Neuronal stem cell (in vitro differentiated cells): ENCODE data around the gene SELPLG.

ENCODE experiments used
- DNase-seq: peaks from one replicate; pipeline ENCODE4 v3.0.0-alpha.2; 2013; ENCODE audit warnings: low spot score
- H2AFZ ChIP-seq: one replicate; pipeline ENCODE4 v1.6.1; 2013; ENCODE audit warnings: mild to moderate bottlenecking, low read length, inconsistent platforms
- H2AK5ac ChIP-seq: 2 replicates; pipeline ENCODE4 v1.6.1; 2013; ENCODE audit warnings: low read depth, mild to moderate bottlenecking, inconsistent platforms, low read length, moderate library complexity, mixed read lengths
- H2BK120ac ChIP-seq: 2 replicates; pipeline ENCODE4 v1.6.1; 2013; ENCODE audit warnings: low read depth, mild to moderate bottlenecking, inconsistent platforms, low read length, moderate library complexity, mixed read lengths
- H2BK12ac ChIP-seq: one replicate; pipeline ENCODE4 v1.6.1; 2013; ENCODE audit warnings: low read length, inconsistent platforms
- H2BK15ac ChIP-seq: 2 replicates; pipeline ENCODE4 v1.6.1; 2013; ENCODE audit warnings: mild to moderate bottlenecking, low read length, inconsistent platforms, mixed read lengths
- H2BK5ac ChIP-seq: one replicate; pipeline ENCODE4 v1.6.1; 2013; ENCODE audit warnings: inconsistent platforms, mild to moderate bottlenecking, low read length, moderate library complexity
- H3K14ac ChIP-seq: one replicate; pipeline ENCODE4 v1.6.1; 2013; ENCODE audit warnings: low read length, inconsistent platforms
- H3K18ac ChIP-seq: 2 replicates; pipeline ENCODE4 v1.6.1; 2013; ENCODE audit warnings: low read length, inconsistent platforms
- H3K23ac ChIP-seq: 2 replicates; pipeline ENCODE4 v1.6.1; 2013; ENCODE audit warnings: low read depth, mild to moderate bottlenecking, mixed read lengths, low read length, inconsistent platforms; ENCODE audit not compliant: poor library complexity
- H3K27ac ChIP-seq: replicated peaks from 3 replicates; pipeline ENCODE4 v1.5.1; 2013; ENCODE audit warnings: low read length, inconsistent platforms
- H3K27me3 ChIP-seq, 3 experiments: 2 replicates each; pipeline ENCODE4 v1.6.1; 2013; ENCODE audit warnings: low read length in 3 of 3, mild to moderate bottlenecking in 2 of 3, inconsistent platforms in 1 of 3, low read depth in 1 of 3, mixed read lengths in 1 of 3, moderate library complexity in 1 of 3; ENCODE audit not compliant: control insufficient read depth in 3 of 3, insufficient read depth in 3 of 3
- H3K36me3 ChIP-seq, 2 donors: replicated peaks in 1 of 2; 2 replicates each; pipeline ENCODE4 v1.6.1; 2013; ENCODE audit warnings: low read length in 2 of 2; ENCODE audit not compliant: control insufficient read depth in 2 of 2, insufficient read depth in 2 of 2
- H3K4ac ChIP-seq: 2 replicates; pipeline ENCODE4 v1.6.1; 2013; ENCODE audit warnings: inconsistent platforms, mild to moderate bottlenecking, low read length, moderate library complexity
- H3K4me1 ChIP-seq, 2 donors: 1 replicate in 1 of 2; 2 replicates in 1 of 2; pipeline ENCODE4 v1.6.1; 2013; ENCODE audit warnings: low read length in 2 of 2, low read depth in 1 of 2; ENCODE audit not compliant: control insufficient read depth in 2 of 2, insufficient read depth in 1 of 2
- H3K4me2 ChIP-seq: one replicate; pipeline ENCODE4 v1.6.1; 2013; ENCODE audit warnings: mild to moderate bottlenecking, low read length, inconsistent platforms; ENCODE audit not compliant: insufficient read depth, poor library complexity, severe bottlenecking
- H3K4me3 ChIP-seq, 2 donors: 2 replicates each; pipeline ENCODE4 v1.5.1; 2013; ENCODE audit warnings: low read length in 2 of 2, mild to moderate bottlenecking in 2 of 2, inconsistent platforms in 1 of 2, moderate library complexity in 1 of 2
- H3K79me1 ChIP-seq: one replicate; pipeline ENCODE4 v1.6.1; 2013; ENCODE audit warnings: low read depth, mild to moderate bottlenecking, inconsistent platforms, low read length, moderate library complexity
- H3K9ac ChIP-seq: one replicate; pipeline ENCODE4 v1.6.1; 2013; ENCODE audit warnings: mild to moderate bottlenecking, low read depth, low read length, inconsistent platforms; ENCODE audit not compliant: poor library complexity
- H3K9me3 ChIP-seq, 2 donors: replicated peaks in 1 of 2; 2 replicates each; pipeline versions ENCODE3 to v1.6.1; 2013; ENCODE audit warnings: low read length in 2 of 2, mild to moderate bottlenecking in 2 of 2, inconsistent platforms in 1 of 2, low read depth in 1 of 2, mixed read lengths in 1 of 2, moderate library complexity in 1 of 2; ENCODE audit not compliant: control insufficient read depth in 2 of 2, insufficient read depth in 1 of 2
- H4K8ac ChIP-seq: one replicate; pipeline ENCODE4 v1.6.1; 2013; ENCODE audit warnings: low read depth, mild to moderate bottlenecking, inconsistent platforms, low read length, moderate library complexity
- H4K91ac ChIP-seq: one replicate; pipeline ENCODE4 v1.6.1; 2013; ENCODE audit warnings: low read length, low read depth, mild to moderate bottlenecking, inconsistent platforms; ENCODE audit not compliant: poor library complexity
- WGBS, 2 donors: extraction: QIAGEN DNeasy Blood & Tissue Kit; methylation state at CpG; one replicate each; pipeline ENCODE4 v1.1.7; 2013; ENCODE audit warnings: missing lambda C conversion rate in 2 of 2, mixed read lengths in 1 of 2; ENCODE audit not compliant: insufficient read length in 2 of 2, insufficient replicate concordance in 1 of 2; ENCODE audit errors: extremely low coverage in 2 of 2; 5-methylcytosine and 5-hydroxymethylcytosine counted together

Gene SELPLG

GRCh38 chr12:108610856-108611605 is 22.7 kb downstream of the SELPLG start:
- WGBS, 2 donors, result no CpG with 5 or more reads among the region's 15 CpGs
- Histone ChIP-seq H3K4me3 (no peak overlapping the region), H2AFZ (no peak overlapping the region), H4K91ac (peak overlapping the region; percentile 74), H3K79me1 (no peaks in the 10 kb centered on the region), H2BK120ac (no peak overlapping the region), H3K9ac (no peak overlapping the region), H3K4me1 (peaks cover 0 to 5% of the 10 kb centered on the region in 2 donors), H3K36me3 (no peaks in the 10 kb centered on the region), H3K27ac (no peak overlapping the region), H4K8ac (no peak overlapping the region), H3K27me3 (peaks cover 0 to 19% (median 0%) of the 10 kb centered on the region in 3 experiments), H3K23ac (no peak overlapping the region), H2BK15ac (peak overlapping the region; percentile 45), H2BK12ac (no peak overlapping the region), H3K14ac (no peak overlapping the region), H3K4ac (no peak overlapping the region), H3K4me2 (no peak overlapping the region), H3K18ac (peak overlapping the region; percentile 4), H2BK5ac (no peak overlapping the region), H3K9me3 (peaks cover 0 to 3% of the 10 kb centered on the region in 2 donors), H2AK5ac (peak overlapping the region; percentile 24)
- DNase-seq, result no peak

GRCh38 chr12:108610336-108610815 is 23.3 kb downstream of the SELPLG start:
- no peak overlapping the region for H2BK12ac ChIP-seq
- no peak overlapping the region for H3K14ac ChIP-seq
- no peaks in the 10 kb centered on the region for H3K36me3 ChIP-seq
- no peak overlapping the region for H3K4me3 ChIP-seq
- H3K23ac ChIP-seq, result no peak overlapping the region
- no CpG with 5 or more reads among the region's 8 CpGs for WGBS, 2 donors
- no peak overlapping the region for H4K8ac ChIP-seq
- H3K9ac ChIP-seq, result no peak overlapping the region
- DNase-seq, result no peak
- no peaks in the 10 kb centered on the region for H3K79me1 ChIP-seq
- H4K91ac ChIP-seq, result no peak overlapping the region
- H2BK120ac ChIP-seq, result no peak overlapping the region
- no peak overlapping the region for H3K4ac ChIP-seq
- H2BK5ac ChIP-seq, result no peak overlapping the region
- H3K27me3 ChIP-seq, result peaks cover 0 to 19% (median 0%) of the 10 kb centered on the region in 3 experiments
- H3K27ac ChIP-seq, result no peak overlapping the region
- H2AK5ac ChIP-seq, result peak overlapping the region; percentile 24
- H3K9me3 ChIP-seq, result peaks cover 0 to 1% of the 10 kb centered on the region in 2 donors
- H3K18ac ChIP-seq, result no peak overlapping the region
- H2AFZ ChIP-seq, result no peak overlapping the region
- H3K4me2 ChIP-seq, result no peak overlapping the region
- H2BK15ac ChIP-seq, result no peak overlapping the region
- H3K4me1 ChIP-seq, result peaks cover 0 to 5% of the 10 kb centered on the region in 2 donors

GRCh38 chr12:108609537-108610335 is 24.0 kb downstream of the SELPLG start:
- Histone ChIP-seq H3K27ac (no peak overlapping the region), H3K4ac (no peak overlapping the region), H3K79me1 (no peaks in the 10 kb centered on the region), H3K9ac (no peak overlapping the region), H3K4me1 (peaks cover 0 to 5% of the 10 kb centered on the region in 2 donors), H3K36me3 (no peaks in the 10 kb centered on the region), H2BK15ac (no peak overlapping the region), H3K14ac (no peak overlapping the region), H2BK120ac (no peak overlapping the region), H2AFZ (no peak overlapping the region), H3K27me3 (peaks cover 0 to 19% (median 0%) of the 10 kb centered on the region in 3 experiments), H2AK5ac (peak overlapping the region; percentile 24), H2BK5ac (no peak overlapping the region), H4K91ac (no peak overlapping the region), H3K23ac (no peak overlapping the region), H3K4me2 (no peak overlapping the region), H2BK12ac (no peak overlapping the region), H3K4me3 (no peak overlapping the region), H3K18ac (no peak overlapping the region), H4K8ac (no peak overlapping the region), H3K9me3 (peaks cover 0 to 1% of the 10 kb centered on the region in 2 donors)
- WGBS, 2 donors, result no CpG with 5 or more reads among the region's 21 CpGs
- no peak for DNase-seq

- WGBS, 2 donors, result no CpG with 5 or more reads among the region's 5 CpGs
Observed at GRCh38 chr12:108608616-108609015, 25.1 kb downstream of the SELPLG start.

More at GRCh38 chr12:108608616-108609015, 25.1 kb downstream of the SELPLG start:
- Histone ChIP-seq H2BK12ac (no peak overlapping the region), H3K4me1 (peaks cover 0 to 10% of the 10 kb centered on the region in 2 donors), H3K23ac (no peak overlapping the region), H2BK120ac (no peak overlapping the region), H3K27ac (no peak overlapping the region), H2AK5ac (peak overlapping the region; percentile 66), H3K27me3 (peaks cover 0 to 21% (median 0%) of the 10 kb centered on the region in 3 experiments), H2BK15ac (peak overlapping the region; percentile 68), H3K36me3 (no peaks in the 10 kb centered on the region), H3K9me3 (peaks cover 0 to 3% of the 10 kb centered on the region in 2 donors), H3K14ac (no peak overlapping the region), H2AFZ (no peak overlapping the region), H3K18ac (no peak overlapping the region), H4K8ac (no peak overlapping the region), H3K79me1 (no peaks in the 10 kb centered on the region), H3K9ac (no peak overlapping the region), H3K4ac (no peak overlapping the region), H3K4me2 (no peak overlapping the region), H3K4me3 (no peak overlapping the region), H4K91ac (no peak overlapping the region), H2BK5ac (no peak overlapping the region)
- DNase-seq, result no peak
